Measurements from ENCODE around the gene NR5A1. TPM values are rescaled to one million over a fixed set of nuclear protein-coding genes. Genes with fewer than 3 reads are reported as not detected.

The NR5A1 gene
- polyA plus RNA-seq, 3 donors: not detected

DNA sequence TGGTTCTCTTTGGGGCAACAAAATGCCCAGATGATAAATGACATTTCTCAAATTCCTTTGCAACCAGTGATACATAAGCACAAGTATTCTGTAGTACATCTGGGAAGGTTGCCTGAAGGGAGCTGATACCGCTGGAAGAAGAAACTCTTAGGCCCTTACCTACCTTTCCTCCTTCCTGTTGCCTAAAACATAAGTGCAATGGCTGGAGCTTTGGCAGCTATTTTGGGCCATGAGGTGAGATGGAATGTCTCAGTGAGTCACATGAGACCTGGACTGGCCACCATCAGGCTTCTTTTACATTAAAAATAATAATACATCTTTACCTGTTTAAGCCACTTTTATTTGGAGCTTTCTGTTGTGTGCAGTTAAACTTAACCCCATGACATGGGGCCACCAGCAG lies 68.1 kb downstream of the NR5A1 start:
- peaks cover 0 to 11% (median 7%) of the 10 kb centered on the region in 7 donors for H3K9me3 Mint-ChIP-seq
- H3K27me3 ChIP-seq (ENCODE audit: control insufficient read depth in 2 of 2, insufficient read depth in 2 of 2, low read length in 2 of 2): peaks cover 0 to 7% of the 10 kb centered on the region in 2 donors
- TF ChIP-seq, protein P1, sequence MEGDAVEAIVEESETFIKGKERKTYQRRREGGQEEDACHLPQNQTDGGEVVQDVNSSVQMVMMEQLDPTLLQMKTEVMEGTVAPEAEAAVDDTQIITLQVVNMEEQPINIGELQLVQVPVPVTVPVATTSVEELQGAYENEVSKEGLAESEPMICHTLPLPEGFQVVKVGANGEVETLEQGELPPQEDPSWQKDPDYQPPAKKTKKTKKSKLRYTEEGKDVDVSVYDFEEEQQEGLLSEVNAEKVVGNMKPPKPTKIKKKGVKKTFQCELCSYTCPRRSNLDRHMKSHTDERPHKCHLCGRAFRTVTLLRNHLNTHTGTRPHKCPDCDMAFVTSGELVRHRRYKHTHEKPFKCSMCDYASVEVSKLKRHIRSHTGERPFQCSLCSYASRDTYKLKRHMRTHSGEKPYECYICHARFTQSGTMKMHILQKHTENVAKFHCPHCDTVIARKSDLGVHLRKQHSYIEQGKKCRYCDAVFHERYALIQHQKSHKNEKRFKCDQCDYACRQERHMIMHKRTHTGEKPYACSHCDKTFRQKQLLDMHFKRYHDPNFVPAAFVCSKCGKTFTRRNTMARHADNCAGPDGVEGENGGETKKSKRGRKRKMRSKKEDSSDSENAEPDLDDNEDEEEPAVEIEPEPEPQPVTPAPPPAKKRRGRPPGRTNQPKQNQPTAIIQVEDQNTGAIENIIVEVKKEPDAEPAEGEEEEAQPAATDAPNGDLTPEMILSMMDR (IDR thresholded peaks at IDR 0.05): no peak
- H3K9me3 ChIP-seq (replicated peaks in 1 of 2; ENCODE audit: control insufficient read depth in 1 of 2, insufficient read depth in 1 of 2, low read length in 2 of 2): no peaks in the 10 kb centered on the region
- WGBS (ENCODE audit: insufficient coverage): no CpG with 5 or more reads among the region's 1 CpG
- no peaks in the 10 kb centered on the region for H3K36me3 ChIP-seq (replicated peaks in 1 of 2; ENCODE audit: control insufficient read depth in 1 of 2, insufficient read depth in 2 of 2, low read length in 2 of 2)
- H3K4me1 ChIP-seq (ENCODE audit: control insufficient read depth in 1 of 2, insufficient read depth in 2 of 2, low read length in 2 of 2): no peaks in the 10 kb centered on the region
- H4K20me1 ChIP-seq (ENCODE audit: insufficient read depth, low read length): no peaks in the 10 kb centered on the region
- no peaks in the 10 kb centered on the region for H3K36me3 Mint-ChIP-seq
- H3K27ac Mint-ChIP-seq: no peak overlapping the region
- H2AFZ ChIP-seq (ENCODE audit: insufficient read depth, low read depth, low read length, poor library complexity, severe bottlenecking): no peak overlapping the region
- DNase-seq: no peak
- no peak overlapping the region for H3K4me3 ChIP-seq (replicated peaks in 1 of 3; ENCODE audit: low read depth in 2 of 3, low read length in 3 of 3)
- intact Hi-C loops (cut with micrococcal nuclease): no loop called here
- H3K27me3 Mint-ChIP-seq (ENCODE audit: low read depth in 3 of 3): peaks cover 11 to 32% (median 19%) of the 10 kb centered on the region in 3 donors
- H3K27ac ChIP-seq (ENCODE audit: low read depth in 1 of 2, low read length in 2 of 2): no peak overlapping the region
- no peaks in the 10 kb centered on the region for H3K4me1 Mint-ChIP-seq
- H3K4me3 Mint-ChIP-seq: no peak overlapping the region
- no peak overlapping the region for H3K4me2 ChIP-seq (replicated peaks; ENCODE audit: extremely low read depth, low read length, poor library complexity, severe bottlenecking)
- no peak overlapping the region for H3K9ac ChIP-seq (ENCODE audit: insufficient read depth, low read length, poor library complexity, severe bottlenecking)
- no peaks in the 10 kb centered on the region for H3K79me2 ChIP-seq (ENCODE audit: insufficient read depth, low read length)

DNA sequence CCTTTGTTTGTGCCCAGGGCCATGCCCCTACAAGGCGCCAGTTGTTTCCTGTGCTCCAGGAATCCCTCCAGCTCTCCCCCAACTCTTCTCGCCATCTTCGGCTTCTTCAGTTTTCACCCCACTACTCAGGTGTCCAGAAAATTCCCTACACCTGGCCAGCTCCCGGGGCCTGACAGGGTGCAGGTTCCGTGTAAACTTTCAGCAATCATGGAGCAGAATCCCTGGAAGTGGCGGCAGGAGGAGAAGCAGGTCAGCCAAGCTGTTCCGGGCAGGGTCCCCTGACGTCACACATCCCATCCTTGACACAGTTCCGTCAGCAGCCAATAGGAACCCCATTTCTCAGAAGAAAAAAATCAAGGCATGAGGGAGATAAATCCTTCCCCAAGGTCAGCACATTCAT lies 69.1 kb downstream of the NR5A1 start:
- Histone ChIP-seq H3K9ac (ENCODE audit: insufficient read depth, low read length, poor library complexity, severe bottlenecking) (no peak overlapping the region), H3K27ac (ENCODE audit: low read depth in 1 of 2, low read length in 2 of 2) (no peak overlapping the region), H2AFZ (ENCODE audit: insufficient read depth, low read depth, low read length, poor library complexity, severe bottlenecking) (no peak overlapping the region), H3K4me2 (replicated peaks; ENCODE audit: extremely low read depth, low read length, poor library complexity, severe bottlenecking) (no peak overlapping the region), H3K9me3 (replicated peaks in 1 of 2; ENCODE audit: control insufficient read depth in 1 of 2, insufficient read depth in 1 of 2, low read length in 2 of 2) (no peaks in the 10 kb centered on the region), H4K20me1 (ENCODE audit: insufficient read depth, low read length) (no peaks in the 10 kb centered on the region), H3K4me3 (replicated peaks in 1 of 3; ENCODE audit: low read depth in 2 of 3, low read length in 3 of 3) (no peak overlapping the region), H3K79me2 (ENCODE audit: insufficient read depth, low read length) (no peaks in the 10 kb centered on the region), H3K4me1 (ENCODE audit: control insufficient read depth in 1 of 2, insufficient read depth in 2 of 2, low read length in 2 of 2) (no peaks in the 10 kb centered on the region), H3K36me3 (replicated peaks in 1 of 2; ENCODE audit: control insufficient read depth in 1 of 2, insufficient read depth in 2 of 2, low read length in 2 of 2) (no peaks in the 10 kb centered on the region), H3K27me3 (ENCODE audit: control insufficient read depth in 2 of 2, insufficient read depth in 2 of 2, low read length in 2 of 2) (peaks cover 0 to 7% of the 10 kb centered on the region in 2 donors)
- WGBS (ENCODE audit: insufficient coverage): 96% methylated on average over 5 of the region's 9 CpGs
- DNase-seq: no peak
- TF ChIP-seq, protein P1 (IDR thresholded peaks at IDR 0.05): no peak
- Mint-ChIP-seq H3K4me1 (no peaks in the 10 kb centered on the region), H3K27me3 (ENCODE audit: low read depth in 3 of 3) (peaks cover 12 to 36% (median 17%) of the 10 kb centered on the region in 3 donors), H3K36me3 (no peaks in the 10 kb centered on the region), H3K9me3 (peaks cover 0 to 11% (median 7%) of the 10 kb centered on the region in 7 donors), H3K27ac (no peak overlapping the region), H3K4me3 (no peak overlapping the region)
- intact Hi-C loops (cut with micrococcal nuclease): no loop called here
